ENCODE results near the gene MARCHF10.
A peak's percentile ranks its signal among the peaks of the same experiment; 100 is the strongest.

MARCHF10 gene

GRCh38 chr17:62668091-62668804 is 139.9 kb downstream of the MARCHF10 start:
- TF ChIP-seq, protein P1, sequence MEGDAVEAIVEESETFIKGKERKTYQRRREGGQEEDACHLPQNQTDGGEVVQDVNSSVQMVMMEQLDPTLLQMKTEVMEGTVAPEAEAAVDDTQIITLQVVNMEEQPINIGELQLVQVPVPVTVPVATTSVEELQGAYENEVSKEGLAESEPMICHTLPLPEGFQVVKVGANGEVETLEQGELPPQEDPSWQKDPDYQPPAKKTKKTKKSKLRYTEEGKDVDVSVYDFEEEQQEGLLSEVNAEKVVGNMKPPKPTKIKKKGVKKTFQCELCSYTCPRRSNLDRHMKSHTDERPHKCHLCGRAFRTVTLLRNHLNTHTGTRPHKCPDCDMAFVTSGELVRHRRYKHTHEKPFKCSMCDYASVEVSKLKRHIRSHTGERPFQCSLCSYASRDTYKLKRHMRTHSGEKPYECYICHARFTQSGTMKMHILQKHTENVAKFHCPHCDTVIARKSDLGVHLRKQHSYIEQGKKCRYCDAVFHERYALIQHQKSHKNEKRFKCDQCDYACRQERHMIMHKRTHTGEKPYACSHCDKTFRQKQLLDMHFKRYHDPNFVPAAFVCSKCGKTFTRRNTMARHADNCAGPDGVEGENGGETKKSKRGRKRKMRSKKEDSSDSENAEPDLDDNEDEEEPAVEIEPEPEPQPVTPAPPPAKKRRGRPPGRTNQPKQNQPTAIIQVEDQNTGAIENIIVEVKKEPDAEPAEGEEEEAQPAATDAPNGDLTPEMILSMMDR (conservative IDR thresholded peaks at IDR 0.05; ENCODE audit: control insufficient read depth, insufficient read depth, low read depth, low read length) = no peak
- DNase-seq (ENCODE audit: low read depth) = peak; percentile 35
- H3K4me3 ChIP-seq (ENCODE audit: control insufficient read depth, low read depth, low read length) = no peak overlapping the region

GRCh38 chr17:62666801-62667591 is 141.1 kb downstream of the MARCHF10 start:
- no peak overlapping the region for H3K4me3 ChIP-seq (ENCODE audit: control insufficient read depth, low read depth, low read length)
- TF ChIP-seq, protein P1 (conservative IDR thresholded peaks at IDR 0.05; ENCODE audit: control insufficient read depth, insufficient read depth, low read depth, low read length) = no peak
- no peak for DNase-seq (ENCODE audit: low read depth)

GRCh38 chr17:62666061-62666800 is 141.9 kb downstream of the MARCHF10 start:
- TF ChIP-seq, protein P1 (conservative IDR thresholded peaks at IDR 0.05; ENCODE audit: control insufficient read depth, insufficient read depth, low read depth, low read length) = no peak
- DNase-seq (ENCODE audit: low read depth) = no peak
- no peak overlapping the region for H3K4me3 ChIP-seq (ENCODE audit: control insufficient read depth, low read depth, low read length)

- no peak overlapping the region for H3K4me3 ChIP-seq (ENCODE audit: control insufficient read depth, low read depth, low read length)
- TF ChIP-seq, protein P1 (conservative IDR thresholded peaks at IDR 0.05; ENCODE audit: control insufficient read depth, insufficient read depth, low read depth, low read length) = no peak
- no peak for DNase-seq (ENCODE audit: low read depth)
Measured at GRCh38 chr17:62665599-62665998, 142.5 kb downstream of the MARCHF10 start.

DNA sequence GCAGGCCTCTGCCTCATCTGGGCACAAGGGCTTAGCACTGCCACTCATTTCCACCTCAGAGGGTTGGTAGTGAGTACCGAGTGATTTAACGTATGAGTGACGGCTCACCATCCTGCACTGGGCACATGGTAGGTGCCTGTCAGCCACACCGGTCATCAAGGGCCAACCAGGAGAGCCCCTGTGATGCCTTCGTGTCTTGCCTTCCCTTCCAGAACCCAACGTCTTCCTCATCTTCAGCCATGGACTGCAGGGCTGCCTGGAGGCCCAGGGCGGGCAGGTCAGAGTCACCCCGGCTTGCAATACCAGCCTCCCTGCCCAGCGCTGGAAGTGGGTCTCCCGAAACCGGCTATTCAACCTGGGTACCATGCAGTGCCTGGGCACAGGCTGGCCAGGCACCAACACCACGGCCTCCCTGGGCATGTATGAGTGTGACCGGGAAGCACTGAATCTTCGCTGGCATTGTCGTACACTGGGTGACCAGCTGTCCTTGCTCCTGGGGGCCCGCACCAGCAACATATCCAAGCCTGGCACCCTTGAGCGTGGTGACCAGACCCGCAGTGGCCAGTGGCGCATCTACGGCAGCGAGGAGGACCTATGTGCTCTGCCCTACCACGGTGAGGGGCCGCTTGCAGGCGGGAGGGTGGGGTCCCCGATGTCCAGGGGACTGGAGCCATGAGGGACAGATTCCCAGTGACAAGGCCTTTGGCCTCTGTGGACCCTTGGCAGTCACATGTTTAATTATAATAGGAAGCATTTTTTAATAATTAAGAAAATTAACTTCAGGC is 143.6 kb downstream of the MARCHF10 start:
- TF ChIP-seq, protein P1 (conservative IDR thresholded peaks at IDR 0.05; ENCODE audit: control insufficient read depth, insufficient read depth, low read depth, low read length) = no peak
- DNase-seq (ENCODE audit: low read depth) = no peak
- no peak overlapping the region for H3K4me3 ChIP-seq (ENCODE audit: control insufficient read depth, low read depth, low read length)

- no peak overlapping the region for H3K4me3 ChIP-seq (ENCODE audit: control insufficient read depth, low read depth, low read length)
- TF ChIP-seq, protein P1 (conservative IDR thresholded peaks at IDR 0.05; ENCODE audit: control insufficient read depth, insufficient read depth, low read depth, low read length) = no peak
- DNase-seq (ENCODE audit: low read depth) = no peak
Measured at GRCh38 chr17:62663304-62663703, 144.8 kb downstream of the MARCHF10 start.

Data from fibroblast of mammary gland (primary cell).